ENCODE measurements around the gene PDCD11.
A peak's percentile ranks its signal among the peaks of the same experiment; 100 is the strongest.

PDCD11 gene

GRCh38 chr10:103396789-103397087 lies 312 bp downstream of the PDCD11 start:
- Histone ChIP-seq H3K9me2 (replicated peaks; ENCODE audit: control insufficient read depth, low read length) (no peaks in the 10 kb centered on the region), H3K4me2 (ENCODE audit: low read length) (peak overlapping the region; percentile 79), H4K20me1 (ENCODE audit: control insufficient read depth, insufficient read depth, low read depth, low read length) (0 out of 2 replicates have a peak, but pooled peaks cover 3% of the 10 kb centered on the region), H3F3A (ENCODE audit: control insufficient read depth, insufficient read depth) (peaks cover 3% of the 10 kb centered on the region; the same call in 1 of the 2 replicates), H3K4me3 (ENCODE audit: low read length) (peak overlapping the region; percentile 92), H3K79me2 (ENCODE audit: control insufficient read depth, low read length) (peaks cover 86% of the 10 kb centered on the region), H3K27ac (ENCODE audit: low read depth, low read length) (peak overlapping the region; percentile 37), H3K36me3 (ENCODE audit: control insufficient read depth, low read length) (peaks cover 76% of the 10 kb centered on the region), H3K4me1 (ENCODE audit: control insufficient read depth, low read length) (peaks cover 36% of the 10 kb centered on the region), H3K9me3 (ENCODE audit: control insufficient read depth, insufficient read depth, low read length) (no peaks in the 10 kb centered on the region), H3K27me3 (ENCODE audit: control insufficient read depth, low read length) (no peaks in the 10 kb centered on the region)
- TF ChIP-seq EZH2phosphoT487 (IDR thresholded peaks at IDR 0.05; ENCODE audit: borderline replicate concordance, low read length): no peak
- TF ChIP-seq, protein P1, sequence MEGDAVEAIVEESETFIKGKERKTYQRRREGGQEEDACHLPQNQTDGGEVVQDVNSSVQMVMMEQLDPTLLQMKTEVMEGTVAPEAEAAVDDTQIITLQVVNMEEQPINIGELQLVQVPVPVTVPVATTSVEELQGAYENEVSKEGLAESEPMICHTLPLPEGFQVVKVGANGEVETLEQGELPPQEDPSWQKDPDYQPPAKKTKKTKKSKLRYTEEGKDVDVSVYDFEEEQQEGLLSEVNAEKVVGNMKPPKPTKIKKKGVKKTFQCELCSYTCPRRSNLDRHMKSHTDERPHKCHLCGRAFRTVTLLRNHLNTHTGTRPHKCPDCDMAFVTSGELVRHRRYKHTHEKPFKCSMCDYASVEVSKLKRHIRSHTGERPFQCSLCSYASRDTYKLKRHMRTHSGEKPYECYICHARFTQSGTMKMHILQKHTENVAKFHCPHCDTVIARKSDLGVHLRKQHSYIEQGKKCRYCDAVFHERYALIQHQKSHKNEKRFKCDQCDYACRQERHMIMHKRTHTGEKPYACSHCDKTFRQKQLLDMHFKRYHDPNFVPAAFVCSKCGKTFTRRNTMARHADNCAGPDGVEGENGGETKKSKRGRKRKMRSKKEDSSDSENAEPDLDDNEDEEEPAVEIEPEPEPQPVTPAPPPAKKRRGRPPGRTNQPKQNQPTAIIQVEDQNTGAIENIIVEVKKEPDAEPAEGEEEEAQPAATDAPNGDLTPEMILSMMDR (IDR thresholded peaks at IDR 0.05; ENCODE audit: low read depth, low read length, poor library complexity, severe bottlenecking): no peak

DNA sequence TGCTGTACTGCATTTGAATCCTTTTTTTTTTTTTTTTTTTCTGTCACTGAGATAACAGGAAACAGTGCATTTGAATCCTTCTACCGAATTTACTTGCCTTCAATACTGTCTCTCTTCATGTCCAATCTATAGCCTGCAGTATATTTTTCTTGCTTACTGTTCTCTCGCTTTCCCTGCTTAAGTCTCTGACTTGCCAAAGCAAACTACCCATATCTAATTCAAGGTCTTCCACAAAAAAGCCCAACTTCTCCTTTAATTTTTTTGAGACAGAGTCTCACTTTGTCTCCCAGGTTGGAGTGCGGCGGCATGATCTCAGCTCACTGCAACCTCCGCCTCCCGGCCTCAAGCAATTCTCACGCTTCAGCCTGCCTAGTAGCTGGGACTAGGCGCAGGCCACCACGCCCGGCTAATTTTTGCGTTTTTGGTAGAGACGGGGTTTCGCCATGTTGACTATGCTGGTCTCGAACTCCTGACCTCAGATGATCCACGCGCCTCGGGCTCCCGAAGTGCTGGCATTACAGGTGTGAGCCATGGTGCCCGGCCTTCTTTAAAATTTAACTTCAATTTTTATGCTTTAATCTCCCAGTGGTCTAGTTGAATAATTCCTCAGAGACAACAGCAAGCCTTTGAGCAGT lies 882 bp downstream of the PDCD11 start:
- peak overlapping the region; percentile 37; the same call in 1 of the 2 replicates for H3K27ac ChIP-seq (ENCODE audit: low read depth, low read length)
- no peaks in the 10 kb centered on the region for H3K9me3 ChIP-seq (ENCODE audit: control insufficient read depth, insufficient read depth, low read length)
- 0 out of 2 replicates have a peak, but pooled peaks cover 3% of the 10 kb centered on the region for H4K20me1 ChIP-seq (ENCODE audit: control insufficient read depth, insufficient read depth, low read depth, low read length)
- H3K79me2 ChIP-seq (ENCODE audit: control insufficient read depth, low read length): peaks cover 85% of the 10 kb centered on the region
- no peaks in the 10 kb centered on the region for H3K27me3 ChIP-seq (ENCODE audit: control insufficient read depth, low read length)
- H3K4me3 ChIP-seq (ENCODE audit: low read length): peak overlapping the region; percentile 92
- peaks cover 3% of the 10 kb centered on the region; the same call in 1 of the 2 replicates for H3F3A ChIP-seq (ENCODE audit: control insufficient read depth, insufficient read depth)
- peaks cover 36% of the 10 kb centered on the region for H3K4me1 ChIP-seq (ENCODE audit: control insufficient read depth, low read length)
- peak overlapping the region; percentile 79 for H3K4me2 ChIP-seq (ENCODE audit: low read length)
- peaks cover 75% of the 10 kb centered on the region for H3K36me3 ChIP-seq (ENCODE audit: control insufficient read depth, low read length)
- no peaks in the 10 kb centered on the region for H3K9me2 ChIP-seq (replicated peaks; ENCODE audit: control insufficient read depth, low read length)
- TF ChIP-seq, protein P1 (IDR thresholded peaks at IDR 0.05; ENCODE audit: low read depth, low read length, poor library complexity, severe bottlenecking): no peak
- no peak for TF ChIP-seq EZH2phosphoT487 (IDR thresholded peaks at IDR 0.05; ENCODE audit: borderline replicate concordance, low read length)

DNA sequence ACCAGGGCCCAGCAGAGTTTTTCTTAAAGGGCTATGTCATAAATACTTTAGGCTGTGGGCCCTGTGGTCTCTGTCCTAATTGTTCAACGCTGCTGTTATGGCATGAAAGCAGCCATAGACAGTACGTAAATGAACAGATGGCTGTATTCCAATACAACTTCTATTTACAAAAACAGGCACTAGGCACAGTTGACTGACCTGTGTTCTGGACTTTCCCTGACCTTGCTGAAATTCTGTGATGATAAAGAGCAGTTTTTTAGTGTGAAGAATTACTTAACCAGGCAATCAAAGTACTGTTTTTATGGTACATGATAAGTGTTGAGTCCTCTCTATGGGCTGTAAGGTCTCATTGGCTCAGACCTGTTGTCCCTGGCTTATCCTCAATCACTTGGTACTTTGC lies 17.1 kb downstream of the PDCD11 start:
- Histone ChIP-seq H3K4me3 (ENCODE audit: low read length) (no peak overlapping the region), H3K4me2 (ENCODE audit: low read length) (no peak overlapping the region), H3K36me3 (ENCODE audit: control insufficient read depth, low read length) (peaks cover 93% of the 10 kb centered on the region), H3K9me2 (replicated peaks; ENCODE audit: control insufficient read depth, low read length) (no peaks in the 10 kb centered on the region), H3K9me3 (ENCODE audit: control insufficient read depth, insufficient read depth, low read length) (no peaks in the 10 kb centered on the region), H3K4me1 (ENCODE audit: control insufficient read depth, low read length) (no peaks in the 10 kb centered on the region), H4K20me1 (ENCODE audit: control insufficient read depth, insufficient read depth, low read depth, low read length) (no peaks in the 10 kb centered on the region), H3K27me3 (ENCODE audit: control insufficient read depth, low read length) (no peaks in the 10 kb centered on the region), H3K27ac (ENCODE audit: low read depth, low read length) (no peak overlapping the region), H3F3A (ENCODE audit: control insufficient read depth, insufficient read depth) (no peaks in the 10 kb centered on the region), H3K79me2 (ENCODE audit: control insufficient read depth, low read length) (no peaks in the 10 kb centered on the region; the same call in 1 of the 2 replicates)
- TF ChIP-seq, protein P1 (IDR thresholded peaks at IDR 0.05; ENCODE audit: low read depth, low read length, poor library complexity, severe bottlenecking): no peak
- TF ChIP-seq EZH2phosphoT487 (IDR thresholded peaks at IDR 0.05; ENCODE audit: borderline replicate concordance, low read length): no peak

Measured in DOHH2 (cell line).